AG10803 (cell line): ENCODE data around the gene PTPRG.

Source experiments
- DNase-seq: peaks from one replicate; pipeline ENCODE4 v3.0.0; 2010; ENCODE audit warnings: low read depth
- H3K4me3 ChIP-seq: 2 replicates; pipeline ENCODE4 v1.5.1; 2011; ENCODE audit warnings: mild to moderate bottlenecking, low read length, control low read depth
- CTCF ChIP-seq: conservative IDR thresholded peaks from 2 replicates; pipeline ENCODE4 v1.5.1; 2011; ENCODE audit warnings: mild to moderate bottlenecking, low read length, control low read depth, inconsistent platforms

PTPRG gene

DNA sequence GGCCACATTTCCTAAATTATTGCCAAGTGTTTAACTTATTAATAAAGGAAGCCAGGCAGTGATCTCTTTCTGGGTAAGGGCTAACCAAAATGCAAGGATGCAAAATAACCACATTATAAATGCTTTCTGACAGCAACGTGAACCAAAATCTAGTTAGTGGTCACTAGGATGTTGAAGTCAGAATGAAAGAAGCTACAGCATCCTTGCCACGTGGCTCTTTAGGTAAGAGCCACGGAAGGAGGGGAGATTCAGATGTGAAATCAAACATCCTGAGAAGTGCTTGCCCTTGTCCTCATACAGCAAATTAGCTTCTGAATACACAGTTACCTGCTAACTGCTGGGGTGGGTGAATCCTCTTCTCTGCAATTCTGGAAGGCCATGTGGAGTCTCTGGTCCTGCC lies 565.7 kb downstream of the PTPRG start:
- no peak for DNase-seq
- H3K4me3 ChIP-seq = no peak overlapping the region
- no peak for TF ChIP-seq CTCF

GRCh38 chr3:62128051-62128450 lies 566.7 kb downstream of the PTPRG start:
- H3K4me3 ChIP-seq = no peak overlapping the region
- peak; percentile 65 for DNase-seq
- no peak for TF ChIP-seq CTCF

DNA sequence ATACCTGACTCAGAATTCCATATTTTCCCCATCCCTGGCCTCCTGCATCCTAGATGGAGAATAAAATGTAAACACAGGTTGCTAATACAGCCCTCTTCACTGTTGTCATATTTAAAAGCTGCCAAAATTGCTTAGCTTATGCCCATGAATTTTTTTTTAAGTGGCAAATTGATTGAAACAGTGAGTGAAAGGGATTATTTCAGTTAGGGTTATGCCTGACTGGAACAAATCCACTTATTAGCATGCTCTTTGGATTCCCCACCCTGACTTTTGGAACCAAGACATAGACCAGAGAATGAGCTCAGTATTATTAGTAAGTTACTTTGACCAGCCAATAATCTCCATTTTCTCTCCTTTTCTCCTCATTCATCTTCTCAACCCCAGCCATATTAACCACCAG lies 567.3 kb downstream of the PTPRG start:
- TF ChIP-seq CTCF = no peak
- H3K4me3 ChIP-seq = no peak overlapping the region

GRCh38 chr3:62131050-62131449 lies 569.7 kb downstream of the PTPRG start:
- TF ChIP-seq CTCF = no peak
- no peak overlapping the region for H3K4me3 ChIP-seq
- DNase-seq = no peak

More for the DNA sequence above, 567.3 kb downstream of the PTPRG start:
- no peak for DNase-seq

- peak; percentile 10 for DNase-seq
Observed at GRCh38 chr3:62131620-62132019, 570.2 kb downstream of the PTPRG start.

GRCh38 chr3:62132027-62132602 lies 570.7 kb downstream of the PTPRG start:
- no peak overlapping the region for H3K4me3 ChIP-seq
- no peak for TF ChIP-seq CTCF
- no peak for DNase-seq

More at GRCh38 chr3:62131620-62132019, 570.2 kb downstream of the PTPRG start:
- peak; percentile 49 for TF ChIP-seq CTCF
- H3K4me3 ChIP-seq = no peak overlapping the region

DNA sequence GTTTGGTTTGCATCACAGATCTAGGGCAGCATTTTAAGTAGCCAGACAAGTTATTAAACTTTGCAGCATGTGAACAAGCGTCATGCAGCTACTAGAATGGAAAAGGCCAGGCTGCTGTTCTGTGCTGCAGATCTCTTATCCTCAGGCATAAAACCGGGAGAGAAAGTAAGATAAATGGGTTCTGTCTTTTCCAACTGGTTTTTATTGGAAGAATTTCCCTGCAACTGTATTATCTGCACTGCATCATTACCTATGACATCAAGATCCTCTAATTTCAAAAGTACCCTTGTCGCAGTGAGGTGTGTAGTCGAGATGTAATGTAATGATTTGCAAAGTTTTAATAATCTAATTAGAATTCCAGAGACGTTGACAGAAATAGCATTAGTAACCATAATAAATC lies 571.6 kb downstream of the PTPRG start:
- H3K4me3 ChIP-seq = no peak overlapping the region
- no peak for TF ChIP-seq CTCF

More for the DNA sequence above, 571.6 kb downstream of the PTPRG start:
- DNase-seq = no peak
